ENCODE data around the gene RPS14. TPM values are rescaled to one million over a fixed set of nuclear protein-coding genes. Genes with fewer than 3 reads are reported as not detected.

Gene RPS14
- total and polyA plus RNA-seq, 2 of the 8 experiments (the other 6 are each of a cell fraction or from before 2014, with no cell fraction given): 2,548 to 6,423 TPM

- H3K79me2 ChIP-seq (ENCODE audit: control insufficient read depth in 1 of 2, insufficient read depth in 2 of 2, low read length in 2 of 2): no peaks in the 10 kb centered on the region
- H3K27ac ChIP-seq (ENCODE audit: low read depth, low read length): no peak overlapping the region
- no peak overlapping the region for H4K5ac ChIP-seq (ENCODE audit: insufficient read length, low read depth, low read length)
- no peak overlapping the region for H2BK120ac ChIP-seq (replicated peaks; ENCODE audit: low read depth, low read length)
- 0 out of 2 replicates have a peak overlapping the region, but pooled peaks have one; percentile 39 for H2BK12ac ChIP-seq (ENCODE audit: low read depth, low read length)
- H3K4ac ChIP-seq (replicated peaks; ENCODE audit: insufficient read length, low read depth, low read length): no peak overlapping the region
- H3K9ac ChIP-seq (replicated peaks in 1 of 4; ENCODE audit: extremely low read depth in 1 of 4, low read depth in 3 of 4, low read length in 3 of 4): no peak overlapping the region
- H3K56ac ChIP-seq (replicated peaks; ENCODE audit: insufficient read length, low read depth, low read length): no peak overlapping the region
- 0 out of 2 replicates have a peak overlapping the region, but pooled peaks have one; percentile 90 for H2BK20ac ChIP-seq (ENCODE audit: low read length)
- no peak for FAIRE-seq
- H2AK5ac ChIP-seq (ENCODE audit: low read depth, low read length): peak overlapping the region; percentile 82; the same call in 1 of the 2 replicates
- no peaks in the 10 kb centered on the region for H3K9me3 ChIP-seq (ENCODE audit: insufficient read depth in 2 of 2, low read depth in 1 of 2, low read length in 1 of 2)
- no peak overlapping the region for H3K4me3 ChIP-seq (ENCODE audit: extremely low read depth in 1 of 4, insufficient read depth in 2 of 4, low read depth in 3 of 4, low read length in 4 of 4)
- H4K8ac ChIP-seq (ENCODE audit: extremely low read depth, insufficient read depth, low read length): no peak overlapping the region
- 100% methylated on average over 4 of the region's 4 CpGs; no CpG with 5 or more reads in 1 of the 2 experiments for WGBS, 2 experiments (ENCODE audit: extremely low coverage in 1 of 2, insufficient coverage in 1 of 2, insufficient read length in 1 of 2, insufficient replicate concordance in 2 of 2, low coverage in 1 of 2, low lambda C conversion rate in 2 of 2, missing lambda C conversion rate in 1 of 2)
- H4K20me1 ChIP-seq (replicated peaks in 1 of 2; ENCODE audit: control insufficient read depth in 1 of 2, insufficient read depth in 2 of 2, low read length in 2 of 2): no peaks in the 10 kb centered on the region
- no peak overlapping the region for H3K23ac ChIP-seq (ENCODE audit: insufficient read length)
- H3K4me1 ChIP-seq (replicated peaks in 1 of 4; ENCODE audit: control insufficient read depth in 3 of 4, insufficient read depth in 4 of 4, low read length in 3 of 4): peaks cover 3 to 16% (median 12%) of the 10 kb centered on the region in 4 experiments
- DNase-seq (ENCODE audit: low read depth in 1 of 2, low spot score in 2 of 2): no peak
- H3K4me2 ChIP-seq (ENCODE audit: insufficient read depth in 1 of 2, low read depth in 2 of 2, low read length in 2 of 2): no peak overlapping the region
- H3K36me3 ChIP-seq (ENCODE audit: control insufficient read depth in 2 of 4, insufficient read depth in 4 of 4, low read length in 3 of 4): no peaks in the 10 kb centered on the region
- no peak overlapping the region for H4K91ac ChIP-seq (replicated peaks; ENCODE audit: insufficient read length, low read length)
- ChIA-PET CTCF (ENCODE audit: partially characterized antibody) (interaction anchor here (0.7 to 13.5 kb wide), 4 partner anchors 9 to 93 kb away, joined by 3 to 209 read pairs (median 3); no protein-coding TSS in a partner anchor), POLR2A (ENCODE audit: partially characterized antibody) (interaction anchor here (0.6 to 0.8 kb wide), 2 partner anchors 13 to 79 kb away, joined by 3 read pairs; no protein-coding TSS in a partner anchor)
- no peak overlapping the region for H2BK15ac ChIP-seq (ENCODE audit: low read length)
- no peak overlapping the region for H3K14ac ChIP-seq (ENCODE audit: insufficient read length)
- H3K27me3 ChIP-seq (replicated peaks in 1 of 4; ENCODE audit: control insufficient read depth in 3 of 4, extremely low read depth in 1 of 4, insufficient read depth in 3 of 4, low read length in 3 of 4): no peaks in the 10 kb centered on the region
- no peaks in the 10 kb centered on the region for H3K79me1 ChIP-seq (ENCODE audit: low read depth, low read length)
- H2AFZ ChIP-seq (ENCODE audit: low read length): no peak overlapping the region
- no peak overlapping the region for H3K18ac ChIP-seq (ENCODE audit: extremely low read depth, low read length)
- H3K23me2 ChIP-seq (ENCODE audit: low read depth, low read length): peaks cover 1% of the 10 kb centered on the region; the same call in 1 of the 2 replicates
- no peak overlapping the region for H2BK5ac ChIP-seq (ENCODE audit: low read depth, low read length)
- no peak for TF ChIP-seq SRF (IDR thresholded peaks at IDR 0.05; ENCODE audit: low read depth, low read length)
- no peak for TF ChIP-seq ATF2 (IDR thresholded peaks at IDR 0.05; ENCODE audit: low read length)
Observed at GRCh38 chr5:150468206-150468605, 18.7 kb upstream of the RPS14 start.
